Measurements from ENCODE around the gene TMEM106A. TPM values are rescaled to one million over a fixed set of nuclear protein-coding genes. Genes with fewer than 3 reads are reported as not detected.

TMEM106A gene
- total and polyA plus RNA-seq, 2 of the 13 experiments (the other 11 are each of a cell fraction or from before 2014, with no cell fraction given), result 16.9 to 35.9 TPM

DNA sequence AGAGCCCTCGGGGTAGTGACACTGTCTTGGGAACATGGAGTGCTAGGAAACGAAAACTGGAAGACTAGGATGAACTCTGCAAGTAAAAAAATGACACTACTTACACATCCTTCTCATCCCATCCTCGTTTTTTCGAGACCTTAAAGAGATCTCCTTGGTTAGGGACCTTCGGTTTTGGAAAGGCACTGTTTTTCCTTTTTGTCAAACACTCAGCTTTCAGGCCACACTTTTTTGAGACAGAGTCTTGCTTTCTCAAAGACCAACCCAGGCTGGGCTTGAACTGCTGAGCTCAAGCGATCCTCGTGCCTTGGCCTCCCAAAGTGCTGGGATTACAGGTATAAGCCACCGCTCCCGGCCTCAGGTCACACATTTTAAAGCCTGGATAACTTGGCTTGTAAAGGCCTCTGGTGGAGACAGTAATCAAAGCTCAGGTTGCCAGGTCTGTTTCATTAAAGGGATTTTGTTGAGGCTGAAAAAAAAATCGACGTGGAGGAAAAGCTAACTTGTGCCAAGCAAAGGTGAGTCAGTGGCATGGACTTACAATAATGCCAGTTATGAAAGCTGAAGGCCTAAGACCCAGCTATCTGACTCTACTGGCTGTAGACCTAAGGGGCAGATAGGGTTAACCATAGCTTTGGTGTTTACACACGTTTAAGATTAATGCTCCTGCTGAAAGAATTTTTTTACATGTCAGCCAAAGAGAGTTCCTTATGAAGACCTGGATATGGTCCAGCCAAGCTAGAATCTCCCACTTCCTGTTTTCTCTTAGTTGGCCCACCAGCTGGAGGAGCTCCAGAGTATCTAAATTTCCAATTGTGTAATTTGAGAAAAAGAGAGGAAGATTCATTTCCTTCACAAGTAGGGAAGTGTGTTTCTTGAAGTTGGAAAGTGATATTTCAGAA, 39.8 kb upstream of the TMEM106A start (continued):
- TF ChIP-seq, protein P1, sequence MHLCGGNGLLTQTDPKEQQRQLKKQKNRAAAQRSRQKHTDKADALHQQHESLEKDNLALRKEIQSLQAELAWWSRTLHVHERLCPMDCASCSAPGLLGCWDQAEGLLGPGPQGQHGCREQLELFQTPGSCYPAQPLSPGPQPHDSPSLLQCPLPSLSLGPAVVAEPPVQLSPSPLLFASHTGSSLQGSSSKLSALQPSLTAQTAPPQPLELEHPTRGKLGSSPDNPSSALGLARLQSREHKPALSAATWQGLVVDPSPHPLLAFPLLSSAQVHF (CRISPR knock-in tag; IDR thresholded peaks at IDR 0.05), result no peak
- TF ChIP-seq ZNF160 (CRISPR knock-in tag; IDR thresholded peaks at IDR 0.05) (no peak), NCOA2 (CRISPR knock-in tag; IDR thresholded peaks at IDR 0.05) (peak; percentile 37; the same call in 1 of the 2 replicates), ZBTB20 (CRISPR knock-in tag; IDR thresholded peaks at IDR 0.05; ENCODE audit: borderline replicate concordance, low read depth) (no peak), ARNT (IDR thresholded peaks at IDR 0.05) (no peak), MXD4 (CRISPR knock-in tag; IDR thresholded peaks at IDR 0.05) (0 out of 2 replicates have a peak, but pooled peaks have one; percentile 30), SRSF4 (IDR thresholded peaks at IDR 0.05; ENCODE audit: low read depth, low read length, poor library complexity, severe bottlenecking) (no peak), SNRNP70 (IDR thresholded peaks at IDR 0.05; ENCODE audit: low read depth, low read length) (no peak), ZSCAN30 (CRISPR knock-in tag; IDR thresholded peaks at IDR 0.05) (no peak; the same call in 1 of the 2 replicates), ZNF75D (CRISPR knock-in tag; IDR thresholded peaks at IDR 0.05; ENCODE audit: borderline replicate concordance) (no peak), ELF1 (CRISPR knock-in tag; IDR thresholded peaks at IDR 0.05) (peak; percentile 92), FOSL2 (CRISPR knock-in tag; IDR thresholded peaks at IDR 0.05) (peak; percentile 78), ZNF713 (CRISPR knock-in tag; IDR thresholded peaks at IDR 0.05) (no peak), ZNF263 (CRISPR knock-in tag; IDR thresholded peaks at IDR 0.05) (no peak), ZMAT3 (CRISPR knock-in tag; conservative IDR thresholded peaks at IDR 0.05) (0 out of 2 replicates have a peak, but pooled peaks have one; percentile 54), JARID2 (CRISPR knock-in tag; IDR thresholded peaks at IDR 0.05; ENCODE audit: insufficient replicate concordance) (no peak), SAP130 (CRISPR knock-in tag; IDR thresholded peaks at IDR 0.05; ENCODE audit: low read depth) (peak; percentile 78)
- TF ChIP-seq, protein P2, sequence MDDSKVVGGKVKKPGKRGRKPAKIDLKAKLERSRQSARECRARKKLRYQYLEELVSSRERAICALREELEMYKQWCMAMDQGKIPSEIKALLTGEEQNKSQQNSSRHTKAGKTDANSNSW (CRISPR knock-in tag; IDR thresholded peaks at IDR 0.05; ENCODE audit: borderline replicate concordance), result no peak
- TF ChIP-seq, protein P3, sequence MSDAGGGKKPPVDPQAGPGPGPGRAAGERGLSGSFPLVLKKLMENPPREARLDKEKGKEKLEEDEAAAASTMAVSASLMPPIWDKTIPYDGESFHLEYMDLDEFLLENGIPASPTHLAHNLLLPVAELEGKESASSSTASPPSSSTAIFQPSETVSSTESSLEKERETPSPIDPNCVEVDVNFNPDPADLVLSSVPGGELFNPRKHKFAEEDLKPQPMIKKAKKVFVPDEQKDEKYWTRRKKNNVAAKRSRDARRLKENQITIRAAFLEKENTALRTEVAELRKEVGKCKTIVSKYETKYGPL (CRISPR knock-in tag; IDR thresholded peaks at IDR 0.05), result 0 out of 2 replicates have a peak, but pooled peaks have one; percentile 29
- TF ChIP-seq, protein P4, sequence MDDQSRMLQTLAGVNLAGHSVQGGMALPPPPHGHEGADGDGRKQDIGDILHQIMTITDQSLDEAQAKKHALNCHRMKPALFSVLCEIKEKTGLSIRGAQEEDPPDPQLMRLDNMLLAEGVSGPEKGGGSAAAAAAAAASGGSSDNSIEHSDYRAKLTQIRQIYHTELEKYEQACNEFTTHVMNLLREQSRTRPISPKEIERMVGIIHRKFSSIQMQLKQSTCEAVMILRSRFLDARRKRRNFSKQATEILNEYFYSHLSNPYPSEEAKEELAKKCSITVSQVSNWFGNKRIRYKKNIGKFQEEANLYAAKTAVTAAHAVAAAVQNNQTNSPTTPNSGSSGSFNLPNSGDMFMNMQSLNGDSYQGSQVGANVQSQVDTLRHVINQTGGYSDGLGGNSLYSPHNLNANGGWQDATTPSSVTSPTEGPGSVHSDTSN (CRISPR knock-in tag; IDR thresholded peaks at IDR 0.05; ENCODE audit: borderline replicate concordance), result no peak
- TF ChIP-seq, protein P5, sequence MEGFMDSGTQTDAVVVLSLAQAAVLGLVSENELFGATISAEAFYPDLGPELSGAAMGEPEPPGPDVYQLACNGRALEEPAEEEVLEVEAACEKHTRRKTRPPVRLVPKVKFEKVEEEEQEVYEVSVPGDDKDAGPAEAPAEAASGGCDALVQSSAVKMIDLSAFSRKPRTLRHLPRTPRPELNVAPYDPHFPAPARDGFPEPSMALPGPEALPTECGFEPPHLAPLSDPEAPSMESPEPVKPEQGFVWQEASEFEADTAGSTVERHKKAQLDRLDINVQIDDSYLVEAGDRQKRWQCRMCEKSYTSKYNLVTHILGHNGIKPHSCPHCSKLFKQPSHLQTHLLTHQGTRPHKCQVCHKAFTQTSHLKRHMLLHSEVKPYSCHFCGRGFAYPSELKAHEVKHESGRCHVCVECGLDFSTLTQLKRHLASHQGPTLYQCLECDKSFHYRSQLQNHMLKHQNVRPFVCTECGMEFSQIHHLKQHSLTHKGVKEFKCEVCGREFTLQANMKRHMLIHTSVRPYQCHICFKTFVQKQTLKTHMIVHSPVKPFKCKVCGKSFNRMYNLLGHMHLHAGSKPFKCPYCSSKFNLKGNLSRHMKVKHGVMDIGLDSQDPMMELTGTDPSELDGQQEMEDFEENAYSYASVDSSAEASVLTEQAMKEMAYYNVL (CRISPR knock-in tag; IDR thresholded peaks at IDR 0.05; ENCODE audit: borderline replicate concordance), result 0 out of 2 replicates have a peak, but pooled peaks have one; percentile 27
- TF ChIP-seq, protein P6, sequence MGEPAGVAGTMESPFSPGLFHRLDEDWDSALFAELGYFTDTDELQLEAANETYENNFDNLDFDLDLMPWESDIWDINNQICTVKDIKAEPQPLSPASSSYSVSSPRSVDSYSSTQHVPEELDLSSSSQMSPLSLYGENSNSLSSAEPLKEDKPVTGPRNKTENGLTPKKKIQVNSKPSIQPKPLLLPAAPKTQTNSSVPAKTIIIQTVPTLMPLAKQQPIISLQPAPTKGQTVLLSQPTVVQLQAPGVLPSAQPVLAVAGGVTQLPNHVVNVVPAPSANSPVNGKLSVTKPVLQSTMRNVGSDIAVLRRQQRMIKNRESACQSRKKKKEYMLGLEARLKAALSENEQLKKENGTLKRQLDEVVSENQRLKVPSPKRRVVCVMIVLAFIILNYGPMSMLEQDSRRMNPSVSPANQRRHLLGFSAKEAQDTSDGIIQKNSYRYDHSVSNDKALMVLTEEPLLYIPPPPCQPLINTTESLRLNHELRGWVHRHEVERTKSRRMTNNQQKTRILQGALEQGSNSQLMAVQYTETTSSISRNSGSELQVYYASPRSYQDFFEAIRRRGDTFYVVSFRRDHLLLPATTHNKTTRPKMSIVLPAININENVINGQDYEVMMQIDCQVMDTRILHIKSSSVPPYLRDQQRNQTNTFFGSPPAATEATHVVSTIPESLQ (CRISPR knock-in tag; conservative IDR thresholded peaks at IDR 0.05), result 0 out of 2 replicates have a peak, but pooled peaks have one; percentile 21

Data from HepG2 (cell line).